Esophagus muscularis mucosa (tissue), 3 donors: Measurements from ENCODE around the gene SETX.

Experiments
- POLR2A ChIP-seq: fragments of 450-650 bp; IDR thresholded peaks from one replicate; pipeline ENCODE4 v1.6.1; 2017; ENCODE audit warnings: antibody characterized with exemption, moderate library complexity, mild to moderate bottlenecking, low read depth
- TF ChIP-seq, protein P1 (sequence below), 3 experiments: fragments of 200-600 bp in 2 of 3; fragments of 450-650 bp in 1 of 3; sonication (generic) in 2 of 3; IDR thresholded peaks; one replicate each; pipeline ENCODE4 v1.5.1; 2017 to 2019; ENCODE audit warnings: antibody characterized with exemption in 3 of 3, mild to moderate bottlenecking in 2 of 3, moderate library complexity in 1 of 3

- TF ChIP-seq, protein P1, sequence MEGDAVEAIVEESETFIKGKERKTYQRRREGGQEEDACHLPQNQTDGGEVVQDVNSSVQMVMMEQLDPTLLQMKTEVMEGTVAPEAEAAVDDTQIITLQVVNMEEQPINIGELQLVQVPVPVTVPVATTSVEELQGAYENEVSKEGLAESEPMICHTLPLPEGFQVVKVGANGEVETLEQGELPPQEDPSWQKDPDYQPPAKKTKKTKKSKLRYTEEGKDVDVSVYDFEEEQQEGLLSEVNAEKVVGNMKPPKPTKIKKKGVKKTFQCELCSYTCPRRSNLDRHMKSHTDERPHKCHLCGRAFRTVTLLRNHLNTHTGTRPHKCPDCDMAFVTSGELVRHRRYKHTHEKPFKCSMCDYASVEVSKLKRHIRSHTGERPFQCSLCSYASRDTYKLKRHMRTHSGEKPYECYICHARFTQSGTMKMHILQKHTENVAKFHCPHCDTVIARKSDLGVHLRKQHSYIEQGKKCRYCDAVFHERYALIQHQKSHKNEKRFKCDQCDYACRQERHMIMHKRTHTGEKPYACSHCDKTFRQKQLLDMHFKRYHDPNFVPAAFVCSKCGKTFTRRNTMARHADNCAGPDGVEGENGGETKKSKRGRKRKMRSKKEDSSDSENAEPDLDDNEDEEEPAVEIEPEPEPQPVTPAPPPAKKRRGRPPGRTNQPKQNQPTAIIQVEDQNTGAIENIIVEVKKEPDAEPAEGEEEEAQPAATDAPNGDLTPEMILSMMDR (IDR thresholded peaks at IDR 0.05): no peak
- no peak for TF ChIP-seq POLR2A
These were observed 88.8 kb downstream of the SETX start for GRCh38 chr9:132266017-132266416.
